ENCODE measurements around the gene GCLC. TPM values are rescaled to one million over a fixed set of nuclear protein-coding genes. Genes with fewer than 3 reads are reported as not detected.

The GCLC gene
- total and polyA plus RNA-seq, 9 of the 15 experiments (the other 6 are each of a cell fraction or from before 2014, with no cell fraction given) = 3.9 to 20.0 (median 9.4) TPM

GRCh38 chr6:53544470-53545308 lies at the start of gene GCLC (continued):
- TF ChIP-seq ZNF280A (IDR thresholded peaks at IDR 0.05; ENCODE audit: low read depth, partially characterized antibody) (no peak), MGA (IDR thresholded peaks at IDR 0.05) (peak; percentile 73), KDM1A (IDR thresholded peaks at IDR 0.05) (no peak), EWSR1 (IDR thresholded peaks at IDR 0.05; ENCODE audit: borderline replicate concordance, low read depth, partially characterized antibody) (no peak), POLR2G (IDR thresholded peaks at IDR 0.05; ENCODE audit: low read depth, low read length) (peak; percentile 98), PHF8 (IDR thresholded peaks at IDR 0.05; ENCODE audit: borderline replicate concordance, low read length) (peak; percentile 87; the same call in 1 of the 2 replicates), KHSRP (IDR thresholded peaks at IDR 0.05) (no peak), PTTG1 (tag; IDR thresholded peaks at IDR 0.05; ENCODE audit: low read depth) (no peak), ZNF224 (CRISPR knock-in tag; IDR thresholded peaks at IDR 0.05) (no peak), ZNF449 (CRISPR knock-in tag; IDR thresholded peaks at IDR 0.05) (no peak), EZH2 (IDR thresholded peaks at IDR 0.05; ENCODE audit: borderline replicate concordance, low read depth, low read length) (no peak), LCOR (CRISPR knock-in tag; IDR thresholded peaks at IDR 0.05) (peak; percentile 85), ZNF217 (CRISPR knock-in tag; IDR thresholded peaks at IDR 0.05) (no peak)

Data from K562 (cell line).